Dedifferentiated amniotic fluid mesenchymal stem cell (primary cell): Measurements from ENCODE around the gene ABCA4.
"Not testable (repeated sequence)": the region's sequence is repeated elsewhere in the genome, so short reads cannot be mapped to it uniquely, and the experiment has no call there.

ENCODE experiments used
- DNase-seq: peaks from one replicate; pipeline ENCODE4 v3.0.0-alpha.2; 2016; ENCODE audit errors: extremely low spot score

ABCA4 gene

DNA sequence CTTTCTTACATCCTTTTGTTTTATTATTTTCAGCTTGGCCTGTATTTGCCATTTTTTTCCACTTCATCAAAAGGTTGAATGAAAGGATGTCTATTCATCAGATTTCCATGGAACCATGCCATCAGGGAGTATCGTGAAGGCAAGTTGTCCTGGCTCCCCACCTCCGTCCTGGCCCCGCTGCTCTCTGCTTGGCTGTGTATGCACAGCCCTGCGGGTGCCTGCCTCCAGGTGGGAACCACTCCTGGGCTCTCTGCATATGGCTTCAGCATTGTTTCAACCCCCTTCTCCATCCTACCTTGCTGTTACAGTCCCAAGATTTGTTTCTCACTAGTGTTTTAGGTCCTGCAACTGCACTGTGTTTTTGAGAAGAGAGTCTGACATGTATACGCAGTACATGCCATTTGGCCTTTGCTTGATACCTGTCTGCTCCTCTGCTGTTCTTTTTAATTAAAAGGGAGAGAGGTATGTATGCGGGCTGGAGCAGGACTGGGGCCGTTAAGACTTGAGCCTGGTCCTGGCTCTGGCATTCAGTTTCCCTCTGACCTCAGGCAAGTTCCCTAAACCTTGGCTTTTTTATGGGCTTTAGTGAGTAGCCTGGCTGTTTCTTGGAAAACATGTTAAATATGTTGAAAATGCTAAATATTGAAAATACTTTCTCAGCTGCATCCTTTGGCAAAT lies 141.8 kb downstream of the ABCA4 start:
- DNase-seq, result no peak

DNA sequence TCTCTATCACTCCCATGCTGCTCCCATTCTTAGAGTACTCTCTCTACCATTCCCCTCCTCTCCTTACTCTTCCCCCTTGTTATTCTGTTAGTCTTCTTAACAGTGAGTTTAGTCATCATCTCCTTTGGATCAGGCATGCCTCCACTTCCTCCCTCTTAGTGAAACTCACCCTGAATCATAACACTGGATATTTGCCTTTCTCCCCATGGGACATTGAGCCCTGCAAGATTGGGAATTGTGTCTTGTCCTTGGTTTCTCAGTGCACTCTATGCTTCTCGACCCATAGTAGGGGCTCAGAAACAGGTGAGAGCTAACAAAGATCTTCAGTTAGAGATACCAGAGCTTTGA lies 143.4 kb downstream of the ABCA4 start:
- no peak for DNase-seq

DNA sequence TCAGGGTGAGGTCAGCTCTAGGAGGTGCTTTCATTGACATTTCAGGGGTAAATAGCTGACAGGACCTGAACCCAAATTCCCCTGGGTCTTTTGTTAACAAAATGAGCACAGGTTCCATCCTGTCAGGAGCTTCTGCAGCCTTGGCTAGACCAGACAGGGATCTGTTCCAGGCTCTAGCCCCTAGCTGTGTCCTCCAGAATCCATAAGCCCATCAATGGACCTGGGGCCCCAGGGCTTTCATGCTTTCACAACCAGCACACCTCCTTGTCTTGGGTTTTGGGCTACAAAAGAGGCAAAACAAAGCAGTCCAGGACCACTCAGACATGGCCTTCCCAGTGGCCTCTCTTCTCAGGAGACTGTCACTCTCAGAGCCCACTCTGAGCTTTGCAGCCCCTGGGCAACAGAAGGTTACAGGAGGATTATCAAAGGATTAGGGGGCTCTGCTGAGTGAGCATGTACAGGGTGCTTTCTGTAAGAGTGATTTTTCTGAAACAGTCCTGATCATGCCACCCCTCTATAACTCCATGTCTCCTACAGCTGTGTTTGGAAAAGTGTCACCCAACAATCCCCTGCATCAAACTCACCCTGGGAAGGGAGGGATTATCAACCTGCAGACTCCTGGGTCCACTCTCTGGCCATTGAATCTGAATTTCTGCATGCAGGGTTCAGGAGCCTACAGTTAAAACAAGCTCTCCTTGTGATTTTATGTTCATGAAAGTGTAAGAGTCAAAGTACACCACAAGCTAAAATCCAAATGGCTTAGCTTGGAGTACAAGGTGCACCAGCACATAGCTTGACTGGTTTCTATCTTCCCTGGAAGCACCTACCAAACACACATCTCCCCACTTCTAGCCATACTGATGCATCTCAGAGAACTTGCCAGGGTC lies 144.0 kb downstream of the ABCA4 start:
- DNase-seq, result no peak

DNA sequence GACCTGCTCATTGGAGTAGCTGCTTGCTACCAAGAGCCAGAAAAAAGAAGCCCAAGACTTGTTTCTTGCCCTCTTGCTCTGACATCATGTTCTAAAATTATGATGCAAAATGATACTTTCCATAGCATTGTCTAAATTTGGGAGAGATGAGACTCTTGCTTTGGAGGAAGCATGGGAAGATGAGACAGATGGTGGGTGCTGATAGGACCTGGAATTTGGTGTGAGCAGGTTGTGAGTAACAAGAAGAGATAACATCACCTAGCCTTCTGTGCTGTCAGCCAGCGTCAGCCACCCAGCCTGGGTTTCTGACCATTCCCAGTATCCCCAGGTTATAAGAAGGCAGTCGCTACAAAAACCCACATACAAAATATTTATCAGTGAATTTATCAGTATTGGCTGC lies 144.7 kb downstream of the ABCA4 start:
- DNase-seq, result no peak

DNA sequence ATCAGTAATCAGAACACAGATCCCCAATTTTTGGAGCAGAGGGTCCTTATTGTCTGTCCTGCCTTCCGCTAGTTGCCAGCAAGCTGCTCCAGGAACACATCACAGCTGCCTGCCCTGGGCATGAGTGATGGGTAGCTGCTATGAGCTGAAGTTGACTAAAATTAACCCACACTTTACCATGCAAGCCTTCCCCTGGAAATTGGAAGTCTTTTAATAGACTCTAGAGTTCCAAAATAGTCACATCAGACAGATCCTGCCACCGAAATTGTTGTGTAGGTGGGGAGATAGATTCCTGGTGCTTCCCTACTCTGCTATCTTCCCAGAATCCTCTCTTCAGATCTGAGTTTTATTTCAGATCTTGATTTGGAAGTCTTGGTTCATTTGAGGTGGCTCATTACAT lies 148.6 kb downstream of the ABCA4 start:
- DNase-seq, result no peak

- DNase-seq, result no peak
These were observed 151.1 kb downstream of the ABCA4 start for GRCh38 chr1:93969887-93970286.

- no peak for DNase-seq
These were observed 151.6 kb downstream of the ABCA4 start for GRCh38 chr1:93969371-93969770.

DNA sequence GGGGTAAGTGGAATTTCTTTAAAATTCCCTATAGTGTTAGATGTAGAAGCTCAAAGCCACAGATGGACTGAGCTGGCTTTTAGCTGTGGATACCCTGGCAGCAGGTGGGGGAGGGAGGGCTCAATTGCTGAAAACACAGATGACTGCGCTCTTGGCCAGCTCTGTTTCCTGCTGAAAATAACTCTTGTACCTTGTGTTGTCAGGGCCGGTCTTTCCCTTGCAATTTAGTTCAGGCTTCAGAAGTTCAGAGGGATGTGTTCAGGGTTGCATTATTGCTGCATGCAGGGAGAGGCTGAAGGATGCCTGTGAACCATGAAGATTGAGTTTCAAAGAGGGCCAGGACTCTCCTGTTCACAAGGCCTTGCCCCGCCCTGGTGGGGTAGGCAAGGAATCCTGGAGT lies 153.6 kb downstream of the ABCA4 start:
- DNase-seq, result no peak

- no peak for DNase-seq
These were observed 155.1 kb downstream of the ABCA4 start for GRCh38 chr1:93965888-93966287.

DNA sequence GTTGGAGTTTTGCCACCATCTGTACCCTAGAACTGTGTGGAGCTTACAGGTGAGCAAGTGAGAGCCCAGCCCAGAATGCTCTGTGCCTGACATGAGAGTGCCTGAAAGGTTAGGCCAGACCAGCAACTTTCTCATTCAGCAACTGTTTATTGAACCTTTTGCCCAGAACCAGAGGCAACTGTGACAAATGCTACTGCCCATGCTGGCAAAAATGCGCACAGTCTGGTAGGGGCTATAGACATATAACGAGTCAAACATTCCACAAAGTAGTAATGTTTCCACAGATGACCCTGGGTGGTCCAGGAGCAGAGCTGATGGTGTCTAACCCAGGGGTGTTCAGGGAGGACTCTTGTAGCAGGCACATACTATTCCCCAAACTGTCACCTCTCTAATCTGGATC lies 155.7 kb downstream of the ABCA4 start:
- DNase-seq, result no peak

- DNase-seq, result no peak
These were observed 156.2 kb downstream of the ABCA4 start for GRCh38 chr1:93964777-93965200.

DNA sequence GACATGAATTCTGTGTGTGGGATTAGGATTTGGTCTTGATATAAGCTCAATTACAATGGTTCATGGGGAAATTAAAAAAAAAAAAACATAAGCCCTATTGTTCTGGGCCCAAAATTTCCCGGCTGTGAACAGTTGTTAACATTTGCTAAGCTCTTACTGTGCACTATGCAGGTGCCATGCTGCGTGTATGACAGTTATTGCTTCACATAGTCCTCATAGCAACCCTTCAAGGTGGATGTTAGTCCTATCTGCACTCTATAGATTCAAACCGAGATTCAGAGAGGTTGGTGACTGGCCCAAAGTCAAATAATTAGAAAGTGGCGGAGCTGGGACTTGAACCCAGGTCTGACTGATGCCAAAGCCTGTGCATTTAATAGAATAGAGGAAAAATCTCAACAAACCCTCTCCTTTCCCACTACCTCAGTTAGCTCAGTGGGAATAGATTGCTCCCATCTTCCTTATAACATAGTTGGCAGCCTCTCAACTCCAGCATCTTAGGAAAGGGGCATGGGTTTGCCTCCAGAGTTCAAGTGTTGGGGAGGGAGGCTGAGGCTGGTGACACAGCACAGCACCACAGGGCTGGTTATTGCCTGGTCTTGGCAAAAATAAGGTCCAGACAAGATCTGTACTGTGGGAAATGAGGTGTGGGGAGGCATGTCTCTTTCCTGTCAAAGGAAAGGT lies 156.7 kb downstream of the ABCA4 start:
- DNase-seq, result no peak

GRCh38 chr1:93963585-93963984 lies 157.4 kb downstream of the ABCA4 start:
- peak; percentile 31 for DNase-seq

DNA sequence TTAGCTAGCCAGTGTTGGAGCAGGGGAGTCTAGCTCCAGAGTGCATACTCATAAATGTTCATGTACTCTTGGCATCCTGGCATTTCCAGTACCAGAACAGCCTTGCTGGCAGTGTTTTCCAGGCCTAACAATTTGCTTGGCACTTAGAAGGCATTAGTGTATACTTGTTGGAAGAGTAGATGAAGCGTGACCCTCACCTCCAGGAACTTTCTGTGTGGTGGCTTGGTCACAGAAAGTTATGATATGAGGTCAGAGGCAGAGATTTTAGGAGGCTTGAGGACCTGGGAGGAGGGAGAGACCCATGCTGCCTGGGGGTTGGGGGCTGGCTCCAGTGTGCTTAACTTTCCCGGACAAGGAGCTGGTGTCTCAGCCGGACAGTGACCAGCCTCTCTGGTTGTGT lies 159.0 kb downstream of the ABCA4 start:
- DNase-seq, result no peak

DNA sequence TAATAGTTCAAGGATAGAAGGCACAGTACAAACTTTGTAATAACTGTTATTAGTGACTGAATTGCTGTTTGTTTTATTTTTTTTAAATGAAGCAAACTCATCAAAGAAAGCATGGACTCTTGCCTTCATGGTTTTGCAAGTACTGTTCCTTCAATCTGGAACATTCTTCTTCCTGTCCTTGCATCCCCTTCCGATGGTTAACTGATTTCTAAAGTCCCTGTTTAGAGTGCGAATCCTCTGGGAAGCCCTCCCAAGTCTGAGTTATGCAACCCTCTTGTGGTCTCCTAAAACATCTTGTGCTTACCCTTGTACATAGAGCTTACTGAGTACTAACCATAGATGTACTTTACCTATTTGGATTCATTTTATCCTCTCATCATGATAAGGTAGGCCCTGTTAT lies 159.5 kb downstream of the ABCA4 start:
- no peak for DNase-seq

- no peak for DNase-seq
These were observed 160.3 kb downstream of the ABCA4 start for GRCh38 chr1:93960641-93961147.

DNA sequence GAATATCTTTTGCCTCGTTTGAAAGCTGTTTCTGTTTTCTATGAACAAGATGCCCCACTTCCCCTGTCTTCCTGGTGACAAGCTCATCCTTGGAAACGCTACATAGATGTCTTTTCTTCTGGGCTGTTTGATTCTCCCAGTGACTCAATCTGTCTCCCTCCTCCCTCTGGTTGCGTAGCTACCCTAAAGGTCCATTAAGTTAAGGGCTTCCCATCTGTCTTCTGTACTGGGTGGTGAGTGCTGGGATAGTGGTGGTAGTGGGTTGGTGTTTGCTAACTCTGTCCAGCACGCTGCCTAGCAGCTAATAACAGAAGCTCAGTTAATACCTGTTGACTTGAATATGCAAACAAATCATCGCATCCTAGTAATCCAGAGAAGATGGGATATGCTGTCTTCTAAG lies 161.5 kb downstream of the ABCA4 start:
- DNase-seq, result no peak

DNA sequence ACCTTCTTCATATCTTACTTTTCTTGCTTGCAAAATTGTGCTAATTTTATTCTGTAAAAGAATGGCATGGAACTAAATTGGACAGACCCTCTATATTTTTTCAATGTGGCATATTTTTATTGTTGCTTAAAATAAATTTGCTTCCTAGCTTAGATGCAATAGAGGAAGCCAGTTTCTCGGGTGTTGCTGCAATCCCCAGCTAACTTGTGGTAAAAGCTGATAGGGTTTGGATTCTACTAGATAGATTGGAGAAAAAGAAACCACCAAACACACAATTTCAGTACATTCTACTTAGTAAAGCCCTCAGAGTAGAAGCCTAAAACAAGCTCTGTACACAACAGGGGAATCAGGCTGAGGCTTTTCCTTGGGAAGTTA lies 162.2 kb downstream of the ABCA4 start:
- no peak for DNase-seq

GRCh38 chr1:93958032-93958725 lies 162.8 kb downstream of the ABCA4 start:
- DNase-seq, result no peak

DNA sequence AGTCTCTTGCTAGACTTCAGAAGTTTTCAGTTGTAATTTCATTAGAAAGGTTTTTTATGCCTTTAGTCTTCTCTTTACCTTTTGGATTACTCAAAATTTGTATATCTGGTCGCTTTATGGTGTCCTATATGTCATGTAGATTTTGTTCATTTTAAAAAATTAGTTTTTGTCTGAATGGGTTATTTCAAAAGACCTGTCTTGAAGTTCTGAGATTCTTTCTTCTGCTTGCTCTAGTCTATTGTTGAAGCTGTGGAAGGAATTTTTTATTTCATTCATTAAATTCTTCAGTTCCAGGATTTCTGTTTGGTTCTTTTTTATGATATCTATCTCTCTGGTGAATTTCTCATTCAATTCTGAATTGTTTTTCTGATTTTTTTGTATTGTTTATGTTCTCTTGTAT lies 165.2 kb downstream of the ABCA4 start:
- no peak for DNase-seq

- DNase-seq, result not testable (repeated sequence)
These were observed 173.8 kb downstream of the ABCA4 start for GRCh38 chr1:93947002-93947686.
